Heart left ventricle (tissue), 16 donors: Measurements from ENCODE around the gene SLC9C1. TPM values are rescaled to one million over a fixed set of nuclear protein-coding genes. Genes with fewer than 3 reads are reported as not detected.

Experiments used
- ATAC-seq, 4 donors: fragments of 200-7000 bp; cut with Tn5 transposase; one replicate each; pipeline ENCODE4 v1.9.1; 2020 to 2022; ENCODE audit warnings: moderate library complexity in 4 of 4, mild to moderate bottlenecking in 3 of 4, moderate number of reproducible peaks in 1 of 4
- DNase-seq, 5 donors: peaks; one replicate each; pipeline ENCODE4 v3.0.0-alpha.2; 2020
- H3K27ac ChIP-seq, 12 donors: fragments of 200-600 bp; sonication (generic) in 4 of 12; one replicate each; pipeline versions ENCODE4 v1.5.0 to v1.8.0; 2016 to 2022; ENCODE audit warnings: mild to moderate bottlenecking in 2 of 12
- H3K27me3 ChIP-seq, 9 donors: fragments of 200-600 bp; sonication (generic) in 2 of 9; one replicate each; pipeline versions ENCODE4 v1.5.1 to v1.8.0; 2016 to 2022; ENCODE audit warnings: mild to moderate bottlenecking in 3 of 9
- H3K36me3 ChIP-seq, 9 donors: fragments of 200-600 bp; sonication (generic) in 2 of 9; one replicate each; pipeline versions ENCODE4 v1.5.0 to v1.8.0; 2018 to 2022; ENCODE audit warnings: mild to moderate bottlenecking in 2 of 9
- H3K4me1 ChIP-seq, 12 donors: fragments of 200-600 bp; sonication (generic) in 4 of 12; one replicate each; pipeline versions ENCODE4 v1.5.0 to v1.8.0; 2016 to 2022; ENCODE audit warnings: mild to moderate bottlenecking in 3 of 12
- H3K4me3 ChIP-seq, 12 donors: fragments of 200-600 bp; sonication (generic) in 4 of 12; one replicate each; pipeline versions ENCODE4 v1.5.0 to v1.8.0; 2017 to 2022; ENCODE audit warnings: mild to moderate bottlenecking in 9 of 12, moderate library complexity in 4 of 12
- H3K9me3 ChIP-seq, 12 donors: fragments of 200-600 bp; sonication (generic) in 4 of 12; one replicate each; pipeline versions ENCODE4 v1.5.0 to v1.8.0; 2016 to 2022; ENCODE audit warnings: mild to moderate bottlenecking in 1 of 12
- CTCF ChIP-seq, 12 donors: fragments of 200-600 bp; sonication (generic) in 4 of 12; IDR thresholded peaks; one replicate each; pipeline versions ENCODE4 v1.5.0 to v1.8.0; 2018 to 2022; ENCODE audit warnings: antibody characterized with exemption in 12 of 12, mild to moderate bottlenecking in 5 of 12
- POLR2A ChIP-seq, 2 donors: fragments of 450-650 bp; IDR thresholded peaks; one replicate each; pipeline ENCODE4 v1.6.1; 2017; ENCODE audit warnings: antibody characterized with exemption in 2 of 2, mild to moderate bottlenecking in 2 of 2, moderate library complexity in 2 of 2
- WGBS, 4 donors: extraction: QIAGEN DNeasy Blood & Tissue Kit in 2 of 4; methylation state at CpG; one replicate each; pipeline versions ENCODE4 v1.1.5 to v1.1.7; 2013 to 2018; 5-methylcytosine and 5-hydroxymethylcytosine counted together
- intact Hi-C, 10 donors: fragments of 100-400 bp; cut with DNase I; formaldehyde crosslinking; loops; one replicate each; pipeline versions ENCODE4 v1.11.1 to v1.14.2; 2022
- polyA plus RNA-seq, 2 donors: library from polyadenylated mRNA; stranded (reverse); fragments of 200-250 nt; gene quantifications; one replicate each; pipeline ENCODE4 v1.2.3, GENCODE V29; 2013
- total RNA-seq, 9 donors: library from RNA; depleted of rRNA in 2 of 9; stranded (reverse); fragments of >200 nt in 2 of 9; fragmentation: NEBNext Ultra II Directional in 3 of 9; extraction: Animal tissue kit (Norgen Biotek cat#: 25700) in 3 of 9; gene quantifications; one replicate each; pipeline versions ENCODE4 v1.1.0 to v1.2.4, GENCODE V29; 2016 to 2023
- donor health status: ischemic (EF 13 %, LVEDD 7.1; RV severe dilation, severe dysfunction).
- donor health status: healthy with polysubstance abuse.
- donor health status: DM: no; HTN: yes; CAD: no.
- donor health status: DM: no; HTN: no; CAD: no.
- donor health status: ischemic (EF 25% LVEDD 6.9; RV normal size, moderate dysfunction).
- donor health status: ischemic (EF 25% LVEDD 5.7; RV mildly dilated, moderate dysfunction).
- donor health status: healthy.
- donor health status: DM: yes; HTN: yes; CAD: no.
- donor health status: ischemic (EF 35%, LVEDD 5.7; RV mildly dilated, moderate dysfunction).
- donor health status: nonischemic (EF 11% LVEDD 7.7; RV severe dilation, severe dysfunction).
- donor health status: DM: yes; HTN: yes; CAD: no.
- donor health status: PGD.
- donor health status: ischemic (EF 29% LVEDD 5.4; RV normal size, mild dysfunction).
- donor health status: nonischemic (EF 23%, LVEDD 6.1; RV moderate dilation, normal function).

The SLC9C1 gene
- total and polyA plus RNA-seq, 11 donors: 0.11 to 3.8 (median 1.4) TPM

GRCh38 chr3:112124907-112125607 lies 169.0 kb downstream of the SLC9C1 start:
- H3K9me3 ChIP-seq: no peaks in the 10 kb centered on the region
- no peak overlapping the region for H3K4me3 ChIP-seq
- TF ChIP-seq CTCF (IDR thresholded peaks at IDR 0.05) (no peak), POLR2A (IDR thresholded peaks at IDR 0.05) (no peak)
- no peak for DNase-seq
- intact Hi-C loops: loop anchor here in 2 of 10 donors (5.0 to 10.0 kb wide), 2 partner anchors 170 to 397 kb away; partner anchors contain the start of gene SLC9C1 (in 1 of the 2)
- peaks cover 0 to 47% (median 14%) of the 10 kb centered on the region in 12 donors for H3K4me1 ChIP-seq
- no peaks in the 10 kb centered on the region for H3K36me3 ChIP-seq
- 77 to 85% (median 79%) methylated on average over 5 of the region's 5 CpGs for WGBS, 4 donors
- ATAC-seq: no peak
- no peak overlapping the region for H3K27ac ChIP-seq
- H3K27me3 ChIP-seq: no peaks in the 10 kb centered on the region

GRCh38 chr3:112123548-112123947 lies 170.5 kb downstream of the SLC9C1 start:
- DNase-seq: no peak
- H3K9me3 ChIP-seq: no peaks in the 10 kb centered on the region
- no peak for ATAC-seq
- H3K4me1 ChIP-seq: peaks cover 0 to 50% (median 14%) of the 10 kb centered on the region in 12 donors
- intact Hi-C loops: loop anchor here in 1 of 10 donors (10.0 kb wide), 1 partner anchor 171 kb away; the partner anchor contains the start of gene SLC9C1
- no peak overlapping the region for H3K4me3 ChIP-seq
- 94 to 98% (median 96%) methylated on average over 2 of the region's 2 CpGs for WGBS, 4 donors
- no peaks in the 10 kb centered on the region for H3K27me3 ChIP-seq
- TF ChIP-seq POLR2A (IDR thresholded peaks at IDR 0.05) (no peak), CTCF (IDR thresholded peaks at IDR 0.05) (no peak)
- H3K36me3 ChIP-seq: no peaks in the 10 kb centered on the region
- H3K27ac ChIP-seq: no peak overlapping the region

GRCh38 chr3:112122870-112123269 lies 171.1 kb downstream of the SLC9C1 start:
- Histone ChIP-seq H3K9me3 (no peaks in the 10 kb centered on the region), H3K27me3 (no peaks in the 10 kb centered on the region), H3K4me3 (no peak overlapping the region), H3K36me3 (no peaks in the 10 kb centered on the region), H3K4me1 (peaks cover 0 to 50% (median 13%) of the 10 kb centered on the region in 12 donors), H3K27ac (no peak overlapping the region)
- TF ChIP-seq CTCF (IDR thresholded peaks at IDR 0.05) (no peak), POLR2A (IDR thresholded peaks at IDR 0.05) (no peak)
- intact Hi-C loops: loop anchor here in 1 of 10 donors (10.0 kb wide), 1 partner anchor 172 kb away; the partner anchor contains the start of gene SLC9C1
- DNase-seq: no peak
- no peak for ATAC-seq

GRCh38 chr3:112121577-112122547 lies 172.2 kb downstream of the SLC9C1 start:
- no peak overlapping the region for H3K4me3 ChIP-seq
- intact Hi-C loops: loop anchor here in 1 of 10 donors (10.0 kb wide), 1 partner anchor 173 kb away; the partner anchor contains the start of gene SLC9C1
- ATAC-seq (no peak), DNase-seq (no peak)
- H3K9me3 ChIP-seq: no peaks in the 10 kb centered on the region
- H3K27ac ChIP-seq: no peak overlapping the region
- no peaks in the 10 kb centered on the region for H3K36me3 ChIP-seq
- TF ChIP-seq CTCF (IDR thresholded peaks at IDR 0.05) (no peak), POLR2A (IDR thresholded peaks at IDR 0.05) (no peak)
- peaks cover 0 to 49% (median 4%) of the 10 kb centered on the region in 12 donors for H3K4me1 ChIP-seq
- 94 to 100% (median 95%) methylated on average over 2 of the region's 2 CpGs for WGBS, 4 donors
- H3K27me3 ChIP-seq: no peaks in the 10 kb centered on the region
